K562 (cell line): Measurements from ENCODE around the gene IGSF3. TPM values are rescaled to one million over a fixed set of nuclear protein-coding genes. Genes with fewer than 3 reads are reported as not detected.

Experiments used
- BRD4 ChIP-seq: fragments of 200-600 bp; sonication (generic); IDR thresholded peaks from 2 replicates; pipeline ENCODE4 v1.6.1; 2017; ENCODE audit warnings: inconsistent platforms
- C11orf30 ChIP-seq: fragments of 450-650 bp; IDR thresholded peaks from 2 replicates; pipeline ENCODE4 v1.6.1; 2016; ENCODE audit warnings: low read depth, mild to moderate bottlenecking
- HDGF ChIP-seq: fragments of 450-650 bp; IDR thresholded peaks from 2 replicates; pipeline ENCODE4 v1.6.1; 2016
- JUND ChIP-seq, 2 experiments: IDR thresholded peaks; 2 replicates in 1 of 2; 3 replicates in 1 of 2; pipeline ENCODE4 v1.6.1; 2011; ENCODE audit warnings: borderline replicate concordance in 2 of 2, low read depth in 2 of 2, low read length in 2 of 2, improper control_type of control experiment in 1 of 2, missing biosample characterization in 1 of 2, missing genetic modification characterization in 1 of 2, missing genetic modification reagents in 1 of 2
- LARP7 ChIP-seq: fragments of 450-650 bp; IDR thresholded peaks from 2 replicates; pipeline ENCODE4 v1.6.1; 2016
- NFE2L1 ChIP-seq: fragments of 450-650 bp; IDR thresholded peaks from 2 replicates; pipeline ENCODE4 v1.6.1; 2016; ENCODE audit warnings: missing genetic modification characterization, low read depth, mild to moderate bottlenecking, missing compliant biosample characterization, moderate library complexity, borderline replicate concordance
- RAD21 ChIP-seq, 2 experiments: fragments of 250-450 bp in 1 of 2; fragments of 450-650 bp in 1 of 2; sonication (Bioruptor Pico) in 1 of 2; formaldehyde crosslinking in 1 of 2; IDR thresholded peaks in 1 of 2; conservative IDR thresholded peaks in 1 of 2; 2 replicates each; pipeline versions ENCODE4 v1.4.0 to v1.8.0; 2020 to 2022; ENCODE audit warnings: mild to moderate bottlenecking in 2 of 2, moderate library complexity in 1 of 2
- RBBP5 ChIP-seq: fragments of 200-600 bp; sonication (generic); IDR thresholded peaks from 2 replicates; pipeline ENCODE4 v1.6.1; 2012; ENCODE audit warnings: borderline replicate concordance, mild to moderate bottlenecking, low read length, control low read depth, inconsistent platforms; ENCODE audit not compliant: insufficient read depth, poor library complexity, severe bottlenecking
- SRSF1 ChIP-seq: fragments of 200-400 bp; formaldehyde crosslinking; IDR thresholded peaks from 2 replicates; pipeline ENCODE4 v1.6.1; 2017; ENCODE audit warnings: mild to moderate bottlenecking, low read depth, low read length, moderate library complexity
- ZBED1 ChIP-seq: IDR thresholded peaks from 2 replicates; pipeline ENCODE4 v1.6.1; 2014
- ZBTB17 ChIP-seq: fragments of 450-650 bp; formaldehyde crosslinking; IDR thresholded peaks from 2 replicates; pipeline ENCODE4 v1.4.0; 2020; ENCODE audit warnings: mild to moderate bottlenecking
- ZNF12 ChIP-seq: sonication (generic); formaldehyde crosslinking; IDR thresholded peaks from 2 replicates; pipeline ENCODE4 v1.4.0; 2020; ENCODE audit warnings: mild to moderate bottlenecking, missing genetic modification reagents
- ZNF23 ChIP-seq: fragments of 250-450 bp; sonication (Bioruptor Pico); IDR thresholded peaks from 2 replicates; pipeline ENCODE4 v1.4.0; 2020; ENCODE audit warnings: mild to moderate bottlenecking
- ZNF551 ChIP-seq: fragments of 250-450 bp; sonication (Bioruptor Pico); IDR thresholded peaks from 2 replicates; pipeline ENCODE4 v1.5.0; 2021; ENCODE audit warnings: mild to moderate bottlenecking, moderate library complexity
- ZNF589 ChIP-seq: fragments of 200-800 bp; sonication (Bioruptor generic); IDR thresholded peaks from 2 replicates; pipeline ENCODE4 v1.6.1; 2016; ENCODE audit warnings: low read depth, missing genetic modification characterization, missing compliant biosample characterization
- ZNF699 ChIP-seq: fragments of 250-450 bp; sonication (Bioruptor Pico); IDR thresholded peaks from 2 replicates; pipeline ENCODE4 v1.8.0; 2021; ENCODE audit warnings: mild to moderate bottlenecking, moderate library complexity; ENCODE audit not compliant: insufficient replicate concordance
- ZNF77 ChIP-seq: fragments of 250-450 bp; sonication (Bioruptor Pico); IDR thresholded peaks from 2 replicates; pipeline ENCODE4 v1.5.0; 2020
- polyA plus RNA-seq, 8 experiments: library from polyadenylated mRNA; depleted of rRNA in 4 of 8; stranded (reverse) in 5 of 8; unstranded in 3 of 8; fragments of >200 nt; fragmentation: Nextera tagmentation in 2 of 8; fragmentation: Illumina TruSeq in 1 of 8; extraction: Ambion mirVana in 2 of 8; extraction: Trizol in 1 of 8; gene quantifications; 2 replicates each; pipeline versions ENCODE4 v1.2.1 to v1.2.3, GENCODE V29; 2011 to 2014; ENCODE audit warnings: inconsistent platforms in 1 of 8, missing spikeins in 1 of 8
- total RNA-seq, 7 experiments: library from RNA; depleted of rRNA in 6 of 7; stranded (reverse); fragments of >200 nt in 6 of 7; fragmentation: Illumina TruSeq in 2 of 7; extraction: Trizol in 2 of 7; gene quantifications; 2 replicates each; pipeline versions ENCODE4 v1.2.1 to v1.2.3, GENCODE V29; 2011 to 2021; ENCODE audit warnings: low replicate concordance in 1 of 7
- TF ChIP-seq, protein P1 (sequence below): IDR thresholded peaks from 2 replicates; pipeline ENCODE4 v1.6.1; 2011; ENCODE audit warnings: borderline replicate concordance, low read depth, mild to moderate bottlenecking, moderate library complexity, low read length; ENCODE audit not compliant: insufficient read depth, poor library complexity, severe bottlenecking
- TF ChIP-seq, protein P2 (sequence below): fragments of 450-650 bp; IDR thresholded peaks from 2 replicates; pipeline ENCODE4 v1.6.1; 2017; ENCODE audit warnings: antibody characterized with exemption, mild to moderate bottlenecking
- TF ChIP-seq, protein P3 (sequence below), 2 experiments: fragments of 250-450 bp in 1 of 2; fragments of 450-650 bp in 1 of 2; sonication (Bioruptor Pico) in 1 of 2; IDR thresholded peaks; 2 replicates each; pipeline versions ENCODE4 v1.6.1 to v1.8.0; 2016 to 2021; ENCODE audit warnings: mild to moderate bottlenecking in 2 of 2, moderate library complexity in 2 of 2, missing compliant biosample characterization in 1 of 2, missing genetic modification characterization in 1 of 2

Gene IGSF3
- total and polyA plus RNA-seq, 9 of the 15 experiments (the other 6 are each of a cell fraction or from before 2014, with no cell fraction given): 1.1 to 15.0 (median 8.3) TPM

DNA sequence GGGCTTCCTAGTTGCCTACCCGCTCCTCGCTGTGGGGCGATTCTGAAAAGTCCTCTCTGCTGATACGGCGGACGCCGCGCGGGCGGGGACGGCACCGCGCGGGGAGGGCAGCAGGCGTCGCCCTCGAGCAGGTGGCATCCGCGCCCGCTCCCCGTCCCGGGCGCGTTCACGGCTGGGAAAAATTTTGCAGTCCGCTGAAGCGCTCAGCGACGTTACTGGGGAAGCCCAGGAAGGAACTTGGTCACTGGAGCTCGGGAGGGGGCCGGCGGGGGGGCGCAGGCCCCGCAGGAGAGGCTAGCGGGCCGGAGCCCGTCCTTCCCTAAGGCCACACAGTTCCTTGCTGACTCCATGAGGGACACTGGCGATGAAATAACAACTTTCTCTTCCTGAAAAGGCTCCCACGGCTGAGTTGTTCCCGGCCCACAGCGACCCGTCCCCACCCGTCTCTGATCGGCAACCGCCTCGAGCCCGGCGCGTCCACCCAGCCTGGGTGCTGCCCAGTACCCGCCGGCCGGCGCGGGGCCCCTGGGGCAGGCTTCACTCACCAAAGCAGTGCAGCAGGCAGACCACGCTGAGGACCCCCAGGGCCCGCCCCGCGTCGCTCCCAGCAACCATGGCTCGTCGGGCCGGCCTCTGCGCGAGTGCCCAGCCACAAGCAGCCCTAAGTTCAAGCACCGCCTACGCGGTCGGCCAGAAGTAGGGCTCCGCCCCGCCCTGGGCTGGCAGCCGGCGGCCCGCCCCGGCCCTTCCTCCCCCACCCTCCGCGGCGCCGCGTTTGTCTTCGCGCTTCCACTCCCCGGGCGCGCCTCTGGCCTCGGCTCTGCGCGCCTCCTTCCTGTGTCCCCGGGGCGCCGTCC lies 96.9 kb downstream of the IGSF3 start, which contains the start of gene CD58 (continued):
- TF ChIP-seq ZNF551 (CRISPR knock-in tag) (no peak), JUND (IDR thresholded peaks at IDR 0.05; ENCODE audit: borderline replicate concordance, low read depth, low read length) (no peak; the same call in 1 of the 2 replicates), JUND (tag; IDR thresholded peaks at IDR 0.05; ENCODE audit: borderline replicate concordance, low read depth, low read length) (no peak; the same call in 2 of the 3 replicates), HDGF (no peak), ZNF12 (CRISPR knock-in tag) (no peak), RBBP5 (peak; percentile 70), ZNF23 (no peak), LARP7 (no peak), C11orf30 (no peak), ZNF77 (CRISPR knock-in tag) (no peak), ZNF589 (CRISPR knock-in tag) (no peak), ZBED1 (0 out of 2 replicates have a peak, but pooled peaks have one; percentile 29), ZNF699 (no peak), SRSF1 (0 out of 2 replicates have a peak, but pooled peaks have one; percentile 62), BRD4 (peak; percentile 70; the same call in 1 of the 2 replicates), NFE2L1 (tag) (no peak), ZBTB17 (CRISPR knock-in tag) (peak; percentile 9; the same call in 1 of the 2 replicates), RAD21 (CRISPR knock-in tag; conservative IDR thresholded peaks at IDR 0.05 in 1 of 2, IDR thresholded peaks at IDR 0.05 in 1 of 2) (peak; percentile 52 to 59)
- TF ChIP-seq, protein P1, sequence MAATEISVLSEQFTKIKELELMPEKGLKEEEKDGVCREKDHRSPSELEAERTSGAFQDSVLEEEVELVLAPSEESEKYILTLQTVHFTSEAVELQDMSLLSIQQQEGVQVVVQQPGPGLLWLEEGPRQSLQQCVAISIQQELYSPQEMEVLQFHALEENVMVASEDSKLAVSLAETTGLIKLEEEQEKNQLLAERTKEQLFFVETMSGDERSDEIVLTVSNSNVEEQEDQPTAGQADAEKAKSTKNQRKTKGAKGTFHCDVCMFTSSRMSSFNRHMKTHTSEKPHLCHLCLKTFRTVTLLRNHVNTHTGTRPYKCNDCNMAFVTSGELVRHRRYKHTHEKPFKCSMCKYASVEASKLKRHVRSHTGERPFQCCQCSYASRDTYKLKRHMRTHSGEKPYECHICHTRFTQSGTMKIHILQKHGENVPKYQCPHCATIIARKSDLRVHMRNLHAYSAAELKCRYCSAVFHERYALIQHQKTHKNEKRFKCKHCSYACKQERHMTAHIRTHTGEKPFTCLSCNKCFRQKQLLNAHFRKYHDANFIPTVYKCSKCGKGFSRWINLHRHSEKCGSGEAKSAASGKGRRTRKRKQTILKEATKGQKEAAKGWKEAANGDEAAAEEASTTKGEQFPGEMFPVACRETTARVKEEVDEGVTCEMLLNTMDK: peak; percentile 10
- TF ChIP-seq, protein P2, sequence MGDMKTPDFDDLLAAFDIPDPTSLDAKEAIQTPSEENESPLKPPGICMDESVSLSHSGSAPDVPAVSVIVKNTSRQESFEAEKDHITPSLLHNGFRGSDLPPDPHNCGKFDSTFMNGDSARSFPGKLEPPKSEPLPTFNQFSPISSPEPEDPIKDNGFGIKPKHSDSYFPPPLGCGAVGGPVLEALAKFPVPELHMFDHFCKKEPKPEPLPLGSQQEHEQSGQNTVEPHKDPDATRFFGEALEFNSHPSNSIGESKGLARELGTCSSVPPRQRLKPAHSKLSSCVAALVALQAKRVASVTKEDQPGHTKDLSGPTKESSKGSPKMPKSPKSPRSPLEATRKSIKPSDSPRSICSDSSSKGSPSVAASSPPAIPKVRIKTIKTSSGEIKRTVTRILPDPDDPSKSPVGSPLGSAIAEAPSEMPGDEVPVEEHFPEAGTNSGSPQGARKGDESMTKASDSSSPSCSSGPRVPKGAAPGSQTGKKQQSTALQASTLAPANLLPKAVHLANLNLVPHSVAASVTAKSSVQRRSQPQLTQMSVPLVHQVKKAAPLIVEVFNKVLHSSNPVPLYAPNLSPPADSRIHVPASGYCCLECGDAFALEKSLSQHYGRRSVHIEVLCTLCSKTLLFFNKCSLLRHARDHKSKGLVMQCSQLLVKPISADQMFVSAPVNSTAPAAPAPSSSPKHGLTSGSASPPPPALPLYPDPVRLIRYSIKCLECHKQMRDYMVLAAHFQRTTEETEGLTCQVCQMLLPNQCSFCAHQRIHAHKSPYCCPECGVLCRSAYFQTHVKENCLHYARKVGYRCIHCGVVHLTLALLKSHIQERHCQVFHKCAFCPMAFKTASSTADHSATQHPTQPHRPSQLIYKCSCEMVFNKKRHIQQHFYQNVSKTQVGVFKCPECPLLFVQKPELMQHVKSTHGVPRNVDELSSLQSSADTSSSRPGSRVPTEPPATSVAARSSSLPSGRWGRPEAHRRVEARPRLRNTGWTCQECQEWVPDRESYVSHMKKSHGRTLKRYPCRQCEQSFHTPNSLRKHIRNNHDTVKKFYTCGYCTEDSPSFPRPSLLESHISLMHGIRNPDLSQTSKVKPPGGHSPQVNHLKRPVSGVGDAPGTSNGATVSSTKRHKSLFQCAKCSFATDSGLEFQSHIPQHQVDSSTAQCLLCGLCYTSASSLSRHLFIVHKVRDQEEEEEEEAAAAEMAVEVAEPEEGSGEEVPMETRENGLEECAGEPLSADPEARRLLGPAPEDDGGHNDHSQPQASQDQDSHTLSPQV: peak; percentile 72; the same call in 1 of the 2 replicates
- TF ChIP-seq, protein P3, sequence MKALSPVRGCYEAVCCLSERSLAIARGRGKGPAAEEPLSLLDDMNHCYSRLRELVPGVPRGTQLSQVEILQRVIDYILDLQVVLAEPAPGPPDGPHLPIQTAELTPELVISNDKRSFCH (CRISPR knock-in tag; IDR thresholded peaks at IDR 0.05): no peak
- TF ChIP-seq, protein P3 (tag; IDR thresholded peaks at IDR 0.05): no peak; the same call in none of the 2 replicates
